ENCODE results near the gene LYZL6. TPM values are rescaled to one million over a fixed set of nuclear protein-coding genes. Genes with fewer than 3 reads are reported as not detected.

LYZL6 gene
- total and polyA plus RNA-seq, 2 of the 8 experiments (the other 6 are each of a cell fraction or from before 2014, with no cell fraction given) = not detected

DNA sequence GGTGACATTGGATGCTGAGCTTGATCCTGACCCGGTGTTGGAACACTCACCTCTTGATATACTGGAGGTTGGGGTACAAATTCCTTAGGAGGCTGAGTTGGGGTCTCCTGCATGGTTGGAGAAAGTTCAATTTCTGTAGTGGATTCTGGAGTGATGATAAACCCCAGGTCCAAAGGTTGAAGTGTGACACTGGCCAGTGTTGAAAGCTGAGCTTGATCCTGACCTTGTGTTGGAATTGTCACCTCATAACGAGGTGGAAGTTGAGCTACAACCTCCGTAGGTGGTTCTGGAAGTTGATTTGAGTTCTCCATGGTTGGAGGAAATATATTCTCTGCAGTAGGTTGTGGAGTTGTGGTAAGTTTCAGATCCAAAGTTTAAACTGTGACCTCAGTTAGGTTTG lies 34.1 kb downstream of the LYZL6 start:
- ChIA-PET CTCF (ENCODE audit: partially characterized antibody) (interaction anchor here (0.6 kb wide), 1 partner anchor 17 kb away, joined by 3 read pairs; no protein-coding TSS in a partner anchor), POLR2A (ENCODE audit: partially characterized antibody) (no interaction called here)
- no peaks in the 10 kb centered on the region for H3K4me1 ChIP-seq (replicated peaks in 1 of 4; ENCODE audit: control insufficient read depth in 3 of 4, insufficient read depth in 4 of 4, low read length in 3 of 4)
- peaks cover 12 to 21% of the 10 kb centered on the region in 2 experiments; a peak in 3 of 4 replicates for H3K9me3 ChIP-seq (ENCODE audit: insufficient read depth in 2 of 2, low read depth in 1 of 2, low read length in 1 of 2)
- H2BK20ac ChIP-seq (ENCODE audit: low read length) = no peak overlapping the region
- no peak overlapping the region for H3K9ac ChIP-seq (replicated peaks in 1 of 4; ENCODE audit: extremely low read depth in 1 of 4, low read depth in 3 of 4, low read length in 3 of 4)
- no peak overlapping the region for H2AFZ ChIP-seq (ENCODE audit: low read length)
- no peak overlapping the region for H4K8ac ChIP-seq (ENCODE audit: extremely low read depth, insufficient read depth, low read length)
- no peak overlapping the region for H3K27ac ChIP-seq (ENCODE audit: low read depth, low read length)
- H3K27me3 ChIP-seq (replicated peaks in 1 of 4; ENCODE audit: control insufficient read depth in 3 of 4, extremely low read depth in 1 of 4, insufficient read depth in 3 of 4, low read length in 3 of 4) = no peaks in the 10 kb centered on the region
- H4K5ac ChIP-seq (ENCODE audit: insufficient read length, low read depth, low read length) = no peak overlapping the region
- H3K4ac ChIP-seq (replicated peaks; ENCODE audit: insufficient read length, low read depth, low read length) = no peak overlapping the region
- no peak overlapping the region for H3K4me2 ChIP-seq (ENCODE audit: insufficient read depth in 1 of 2, low read depth in 2 of 2, low read length in 2 of 2)
- FAIRE-seq (no peak), DNase-seq (ENCODE audit: low read depth in 1 of 2, low spot score in 2 of 2) (no peak)
- no peak overlapping the region for H2BK15ac ChIP-seq (ENCODE audit: low read length)
- no peak overlapping the region for H3K4me3 ChIP-seq (ENCODE audit: extremely low read depth in 1 of 4, insufficient read depth in 2 of 4, low read depth in 3 of 4, low read length in 4 of 4)
- no peaks in the 10 kb centered on the region for H4K20me1 ChIP-seq (replicated peaks in 1 of 2; ENCODE audit: control insufficient read depth in 1 of 2, insufficient read depth in 2 of 2, low read length in 2 of 2)
- no peak overlapping the region for H2BK5ac ChIP-seq (ENCODE audit: low read depth, low read length)
- H3K36me3 ChIP-seq (ENCODE audit: control insufficient read depth in 2 of 4, insufficient read depth in 4 of 4, low read length in 3 of 4) = no peaks in the 10 kb centered on the region; a peak in 2 of 8 replicates
- 76% methylated on average over 3 of the region's 3 CpGs; no CpG with 5 or more reads in 1 of the 2 experiments for WGBS, 2 experiments (ENCODE audit: extremely low coverage in 1 of 2, insufficient coverage in 1 of 2, insufficient read length in 1 of 2, insufficient replicate concordance in 2 of 2, low coverage in 1 of 2, low lambda C conversion rate in 2 of 2, missing lambda C conversion rate in 1 of 2)
- no peak overlapping the region for H2AK5ac ChIP-seq (ENCODE audit: low read depth, low read length)
- no peaks in the 10 kb centered on the region for H3K79me1 ChIP-seq (ENCODE audit: low read depth, low read length)
- no peaks in the 10 kb centered on the region; a peak in 1 of 4 replicates for H3K79me2 ChIP-seq (ENCODE audit: control insufficient read depth in 1 of 2, insufficient read depth in 2 of 2, low read length in 2 of 2)
- no peaks in the 10 kb centered on the region for H3K23me2 ChIP-seq (ENCODE audit: low read depth, low read length)
- H3K56ac ChIP-seq (replicated peaks; ENCODE audit: insufficient read length, low read depth, low read length) = no peak overlapping the region
- H3K23ac ChIP-seq (ENCODE audit: insufficient read length) = no peak overlapping the region
- no peak overlapping the region for H3K18ac ChIP-seq (ENCODE audit: extremely low read depth, low read length)
- H2BK12ac ChIP-seq (ENCODE audit: low read depth, low read length) = no peak overlapping the region
- H3K14ac ChIP-seq (ENCODE audit: insufficient read length) = no peak overlapping the region
- no peak overlapping the region for H2BK120ac ChIP-seq (replicated peaks; ENCODE audit: low read depth, low read length)
- no peak overlapping the region for H4K91ac ChIP-seq (replicated peaks; ENCODE audit: insufficient read length, low read length)
- no peak for TF ChIP-seq ASH2L (IDR thresholded peaks at IDR 0.05; ENCODE audit: low read length)
- TF ChIP-seq SP1 (IDR thresholded peaks at IDR 0.05; ENCODE audit: low read depth, low read length) = no peak
- TF ChIP-seq JUN (IDR thresholded peaks at IDR 0.05; ENCODE audit: low read depth, low read length) = no peak
- no peak for TF ChIP-seq NRF1 (IDR thresholded peaks at IDR 0.05; ENCODE audit: low read depth, low read length)
- no peak for TF ChIP-seq ATF3 (IDR thresholded peaks at IDR 0.05; ENCODE audit: insufficient read depth, low read depth, low read length)
- TF ChIP-seq FOSL1 (IDR thresholded peaks at IDR 0.05; ENCODE audit: insufficient read depth, low read depth, low read length) = no peak
- TF ChIP-seq TAF7 (optimal IDR thresholded peaks at IDR 0.05; ENCODE audit: borderline replicate concordance, low read depth, low read length) = no peak
- TF ChIP-seq, protein P1, sequence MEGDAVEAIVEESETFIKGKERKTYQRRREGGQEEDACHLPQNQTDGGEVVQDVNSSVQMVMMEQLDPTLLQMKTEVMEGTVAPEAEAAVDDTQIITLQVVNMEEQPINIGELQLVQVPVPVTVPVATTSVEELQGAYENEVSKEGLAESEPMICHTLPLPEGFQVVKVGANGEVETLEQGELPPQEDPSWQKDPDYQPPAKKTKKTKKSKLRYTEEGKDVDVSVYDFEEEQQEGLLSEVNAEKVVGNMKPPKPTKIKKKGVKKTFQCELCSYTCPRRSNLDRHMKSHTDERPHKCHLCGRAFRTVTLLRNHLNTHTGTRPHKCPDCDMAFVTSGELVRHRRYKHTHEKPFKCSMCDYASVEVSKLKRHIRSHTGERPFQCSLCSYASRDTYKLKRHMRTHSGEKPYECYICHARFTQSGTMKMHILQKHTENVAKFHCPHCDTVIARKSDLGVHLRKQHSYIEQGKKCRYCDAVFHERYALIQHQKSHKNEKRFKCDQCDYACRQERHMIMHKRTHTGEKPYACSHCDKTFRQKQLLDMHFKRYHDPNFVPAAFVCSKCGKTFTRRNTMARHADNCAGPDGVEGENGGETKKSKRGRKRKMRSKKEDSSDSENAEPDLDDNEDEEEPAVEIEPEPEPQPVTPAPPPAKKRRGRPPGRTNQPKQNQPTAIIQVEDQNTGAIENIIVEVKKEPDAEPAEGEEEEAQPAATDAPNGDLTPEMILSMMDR (IDR thresholded peaks at IDR 0.05; ENCODE audit: control extremely low read depth in 1 of 3, insufficient read depth in 1 of 3, low read depth in 1 of 3, low read length in 3 of 3) = no peak
- no peak for TF ChIP-seq RAD21 (IDR thresholded peaks at IDR 0.05 in 1 of 2, conservative IDR thresholded peaks at IDR 0.05 in 1 of 2; ENCODE audit: low read depth in 2 of 2, low read length in 2 of 2)
- no peak for TF ChIP-seq TBP (IDR thresholded peaks at IDR 0.05; ENCODE audit: low read depth, low read length)
- TF ChIP-seq KDM4A (IDR thresholded peaks at IDR 0.05; ENCODE audit: low read depth, low read length, severe bottlenecking) = no peak
